Kidney (tissue), 14 donors: Measurements from ENCODE around the gene PCDH9. TPM values are rescaled to one million over a fixed set of nuclear protein-coding genes. Genes with fewer than 3 reads are reported as not detected.

Source experiments
- DNase-seq, 5 donors: peaks; one replicate each; pipeline ENCODE4 v3.0.0-alpha.2; 2013 to 2020
- FAIRE-seq: peaks from 2 replicates; lab custom pipeline; 2012; peaks lifted over from hg19 to GRCh38; lab: Jason Lieb, UNC
- H3K27ac ChIP-seq, 2 donors: one replicate each; pipeline ENCODE4 v1.7.0; 2013; ENCODE audit warnings: low read depth in 2 of 2, low read length in 2 of 2, inconsistent platforms in 1 of 2
- H3K27me3 ChIP-seq: one replicate; pipeline ENCODE4 v1.7.1; 2013; ENCODE audit warnings: low read length, inconsistent platforms; ENCODE audit not compliant: control insufficient read depth, insufficient read depth
- H3K36me3 ChIP-seq, 3 donors: one replicate each; pipeline versions ENCODE4 v1.7.0 to v1.7.1; 2013; ENCODE audit warnings: low read length in 3 of 3, control low read depth in 1 of 3, inconsistent platforms in 1 of 3; ENCODE audit not compliant: insufficient read depth in 3 of 3, control insufficient read depth in 2 of 3
- H3K4me1 ChIP-seq, 3 donors: one replicate each; pipeline versions ENCODE4 v1.7.0 to v1.7.1; 2013; ENCODE audit warnings: low read length in 3 of 3, inconsistent platforms in 1 of 3, low read depth in 1 of 3; ENCODE audit not compliant: control insufficient read depth in 2 of 3, insufficient read depth in 2 of 3
- H3K4me3 ChIP-seq, 3 donors: one replicate each; pipeline versions ENCODE4 v1.7.0 to v1.8.1; 2013; ENCODE audit warnings: low read length in 3 of 3, control low read depth in 1 of 3, inconsistent platforms in 1 of 3
- H3K9ac ChIP-seq, 3 donors: one replicate each; pipeline versions ENCODE4 v1.7.0 to v1.7.1; 2013; ENCODE audit warnings: low read length in 3 of 3, control low read depth in 1 of 3, inconsistent platforms in 1 of 3
- H3K9me3 ChIP-seq, 3 donors: one replicate each; pipeline versions ENCODE4 v1.7.0 to v1.7.1; 2013; ENCODE audit warnings: low read length in 3 of 3, control low read depth in 1 of 3, inconsistent platforms in 1 of 3; ENCODE audit not compliant: control insufficient read depth in 2 of 3, insufficient read depth in 1 of 3
- intact Hi-C: fragments of 100-400 bp; cut with DNase I; formaldehyde crosslinking; loops from one replicate; pipeline ENCODE4 v1.11.1; 2022
- polyA plus RNA-seq: library from polyadenylated mRNA; stranded (reverse); fragments of 350-450 nt; fragmentation: Illumina TruSeq; extraction: RNeasy Lipid Tissue Mini Kit (QIAGEN cat#74804); gene quantifications from one replicate; pipeline ENCODE4 v1.2.3, GENCODE V29; 2014; ENCODE audit warnings: low read depth, low replicate concordance; ENCODE audit not compliant: insufficient read depth
- total RNA-seq: library from RNA; stranded (reverse); fragmentation: NEBNext Ultra II Directional; extraction: Animal tissue kit (Norgen Biotek cat#: 25700); gene quantifications from one replicate; pipeline ENCODE4 v1.2.1, GENCODE V29; 2021
- TF ChIP-seq, protein P1 (sequence below): IDR thresholded peaks from 3 replicates; pipeline ENCODE4 v1.5.1; 2012; ENCODE audit warnings: mild to moderate bottlenecking, moderate library complexity, borderline replicate concordance; ENCODE audit not compliant: insufficient read depth; ENCODE audit errors: extremely low read depth
- donor health status: control.
- donor health status: control.
- donor health status: control.
- donor health status: control.
- donor health status: control.
- donor health status: DM: yes; HTN: yes; CAD: no.
- donor health status: Normal renal cell carcinoma (clear cell type).

PCDH9 gene
- total and polyA plus RNA-seq, 2 donors from 2014 or later, result 1.6 to 9.5 TPM

DNA sequence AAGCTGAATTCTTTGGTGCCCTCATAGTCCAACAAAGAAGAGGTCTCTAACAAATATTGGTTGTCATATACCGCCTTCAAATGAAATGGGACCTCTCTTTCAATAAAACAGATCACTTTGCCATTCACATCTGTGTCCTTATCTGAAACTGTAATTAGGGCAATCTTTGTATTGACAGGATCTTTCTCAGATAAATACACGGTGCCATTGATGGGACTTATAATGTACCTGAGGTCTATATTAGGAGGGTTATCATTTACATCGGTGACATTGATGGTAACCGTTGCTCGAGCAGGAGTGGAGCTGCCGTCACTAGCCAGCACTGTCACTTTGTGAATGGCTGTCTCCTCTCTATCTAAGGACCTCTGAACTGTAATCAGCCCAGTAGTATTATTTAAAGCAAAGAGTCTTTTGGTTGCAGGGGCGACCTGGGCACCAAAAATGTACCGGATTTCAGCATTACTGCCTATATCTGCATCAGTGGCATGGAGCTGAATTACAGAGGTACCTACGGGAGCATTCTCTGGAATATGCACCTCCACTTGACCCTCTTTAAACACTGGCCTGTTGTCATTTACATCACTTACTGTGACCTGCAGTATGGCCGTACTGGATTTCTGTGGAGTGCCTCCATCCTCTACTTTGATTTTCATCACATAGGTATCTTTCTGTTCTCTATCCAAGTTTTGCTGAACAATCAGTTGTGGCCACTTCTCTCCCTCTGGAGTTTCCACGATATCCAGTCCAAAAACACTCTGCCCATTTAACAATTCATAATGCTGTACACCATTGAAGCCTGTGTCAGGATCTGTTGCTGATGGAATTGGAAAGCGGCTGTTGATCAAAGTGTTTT, 2.8 kb downstream of the PCDH9 start:
- Histone ChIP-seq H3K4me3 (peak overlapping the region in 2 of 3 donors; percentile 47 to 92), H3K27ac (no peak overlapping the region), H3K9me3 (no peaks in the 10 kb centered on the region), H3K4me1 (peaks cover 0 to 9% (median 5%) of the 10 kb centered on the region in 3 donors), H3K36me3 (no peaks in the 10 kb centered on the region), H3K9ac (peak overlapping the region in 2 of 3 donors; percentile 14 to 96), H3K27me3 (no peaks in the 10 kb centered on the region)
- TF ChIP-seq, protein P1, sequence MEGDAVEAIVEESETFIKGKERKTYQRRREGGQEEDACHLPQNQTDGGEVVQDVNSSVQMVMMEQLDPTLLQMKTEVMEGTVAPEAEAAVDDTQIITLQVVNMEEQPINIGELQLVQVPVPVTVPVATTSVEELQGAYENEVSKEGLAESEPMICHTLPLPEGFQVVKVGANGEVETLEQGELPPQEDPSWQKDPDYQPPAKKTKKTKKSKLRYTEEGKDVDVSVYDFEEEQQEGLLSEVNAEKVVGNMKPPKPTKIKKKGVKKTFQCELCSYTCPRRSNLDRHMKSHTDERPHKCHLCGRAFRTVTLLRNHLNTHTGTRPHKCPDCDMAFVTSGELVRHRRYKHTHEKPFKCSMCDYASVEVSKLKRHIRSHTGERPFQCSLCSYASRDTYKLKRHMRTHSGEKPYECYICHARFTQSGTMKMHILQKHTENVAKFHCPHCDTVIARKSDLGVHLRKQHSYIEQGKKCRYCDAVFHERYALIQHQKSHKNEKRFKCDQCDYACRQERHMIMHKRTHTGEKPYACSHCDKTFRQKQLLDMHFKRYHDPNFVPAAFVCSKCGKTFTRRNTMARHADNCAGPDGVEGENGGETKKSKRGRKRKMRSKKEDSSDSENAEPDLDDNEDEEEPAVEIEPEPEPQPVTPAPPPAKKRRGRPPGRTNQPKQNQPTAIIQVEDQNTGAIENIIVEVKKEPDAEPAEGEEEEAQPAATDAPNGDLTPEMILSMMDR, result no peak
- FAIRE-seq (no peak), DNase-seq (no peak)
- intact Hi-C loops, result no loop called here

- DNase-seq (no peak), FAIRE-seq (no peak)
- no peaks in the 10 kb centered on the region for H3K9me3 ChIP-seq
- TF ChIP-seq, protein P1, result no peak
- H3K27me3 ChIP-seq, result no peaks in the 10 kb centered on the region
- H3K27ac ChIP-seq, result no peak overlapping the region
- no peaks in the 10 kb centered on the region for H3K36me3 ChIP-seq
- peaks cover 0 to 11% (median 4%) of the 10 kb centered on the region in 3 donors for H3K4me1 ChIP-seq
- no peak overlapping the region for H3K9ac ChIP-seq
- intact Hi-C loops, result no loop called here
- H3K4me3 ChIP-seq, result no peak overlapping the region
Measured at GRCh38 chr13:67226696-67227095, 3.4 kb downstream of the PCDH9 start.

DNA sequence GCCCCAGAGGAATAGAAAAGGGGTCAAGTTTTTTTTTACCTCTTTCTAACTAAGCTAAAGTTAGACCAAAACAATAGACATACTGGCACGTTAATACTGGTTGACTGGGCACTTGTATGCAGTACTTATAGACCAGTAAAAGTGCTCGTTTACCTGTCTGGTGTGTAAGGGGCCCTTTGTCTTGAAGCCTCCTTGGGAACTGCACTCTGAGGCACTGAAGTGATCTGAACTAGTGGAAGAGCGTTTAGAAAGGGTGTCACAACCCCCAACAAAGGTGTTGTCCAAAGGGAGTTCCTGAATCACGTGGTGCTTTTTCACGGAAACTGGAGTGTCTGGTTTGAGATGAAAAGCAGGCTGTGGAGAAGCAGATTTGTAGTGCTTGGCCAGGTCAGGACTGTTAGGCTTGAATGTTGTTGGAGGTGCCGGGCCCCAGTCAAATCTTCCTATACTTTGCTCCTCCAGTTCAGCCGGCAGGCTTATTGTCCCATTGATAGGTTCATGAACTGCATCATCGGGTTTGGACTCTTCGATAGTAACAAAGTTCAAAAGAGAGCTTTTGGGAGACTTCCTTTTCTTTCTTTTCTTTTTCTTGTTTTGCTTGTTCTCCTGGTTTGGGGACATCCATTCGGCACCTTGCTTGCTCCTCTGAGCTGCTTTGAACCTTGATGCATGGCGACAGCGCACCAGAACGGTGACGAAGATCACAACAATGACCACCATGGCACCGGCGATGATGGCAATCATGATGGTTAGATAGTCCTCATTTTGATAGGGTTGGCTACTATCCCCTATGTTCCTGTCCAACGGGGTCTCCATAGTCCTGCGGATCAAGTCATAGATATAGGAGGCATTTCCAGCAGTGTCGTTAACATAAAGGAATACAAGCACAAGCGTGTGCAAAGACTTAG, 4.6 kb downstream of the PCDH9 start:
- TF ChIP-seq, protein P1, result no peak
- peaks cover 0 to 11% (median 0%) of the 10 kb centered on the region in 3 donors for H3K4me1 ChIP-seq
- no peaks in the 10 kb centered on the region for H3K36me3 ChIP-seq
- H3K9me3 ChIP-seq, result no peaks in the 10 kb centered on the region
- H3K4me3 ChIP-seq, result peak overlapping the region in 1 of 3 donors; percentile 4
- H3K27me3 ChIP-seq, result no peaks in the 10 kb centered on the region
- intact Hi-C loops, result no loop called here
- no peak for FAIRE-seq
- H3K9ac ChIP-seq, result no peak overlapping the region
- no peak for DNase-seq
- no peak overlapping the region for H3K27ac ChIP-seq
